T-helper 1 cell treated with Interleukin-12 subunit alpha and Interleukin-12 subunit beta and Interleukin-4 antibody, amounts not matched to agents 30 μg/mL and 1 μg/mL, for 36 hours (primary cell): ENCODE data around the gene SCYGR1.
"Not testable (repeated sequence)": the region's sequence is repeated elsewhere in the genome, so short reads cannot be mapped to it uniquely, and the experiment has no call there.

Experiments used
- H3K27ac Mint-ChIP-seq: one replicate; pipeline ENCODE4 v1.8.0; 2021; ENCODE audit warnings: mild to moderate bottlenecking, mixed read lengths
- H3K27me3 Mint-ChIP-seq: one replicate; pipeline ENCODE4 v1.8.0; 2021; ENCODE audit warnings: low read depth, mixed read lengths
- H3K36me3 Mint-ChIP-seq: one replicate; pipeline ENCODE4 v1.8.0; 2021; ENCODE audit warnings: low read depth, mixed read lengths
- H3K4me1 Mint-ChIP-seq: one replicate; pipeline ENCODE4 v1.8.0; 2021; ENCODE audit warnings: low read depth, mixed read lengths
- H3K4me3 Mint-ChIP-seq: one replicate; pipeline ENCODE4 v1.8.0; 2021; ENCODE audit warnings: mild to moderate bottlenecking, moderate library complexity, mixed read lengths
- H3K9me3 Mint-ChIP-seq: one replicate; pipeline ENCODE4 v1.8.0; 2021; ENCODE audit warnings: mixed read lengths

Gene SCYGR1

GRCh38 chr2:227368574-227368973 is 19.2 kb downstream of the SCYGR1 start:
- Mint-ChIP-seq H3K4me1 (no peaks in the 10 kb centered on the region), H3K27me3 (no peaks in the 10 kb centered on the region), H3K36me3 (no peaks in the 10 kb centered on the region), H3K4me3 (no peak overlapping the region), H3K27ac (no peak overlapping the region), H3K9me3 (no peaks in the 10 kb centered on the region)

- Mint-ChIP-seq H3K27ac (no peak overlapping the region), H3K27me3 (no peaks in the 10 kb centered on the region), H3K36me3 (no peaks in the 10 kb centered on the region), H3K4me1 (no peaks in the 10 kb centered on the region), H3K4me3 (no peak overlapping the region), H3K9me3 (no peaks in the 10 kb centered on the region)
These were observed 20.3 kb downstream of the SCYGR1 start for GRCh38 chr2:227367427-227367795.

- Mint-ChIP-seq H3K4me1 (no peaks in the 10 kb centered on the region), H3K27ac (no peak overlapping the region), H3K36me3 (no peaks in the 10 kb centered on the region), H3K9me3 (no peaks in the 10 kb centered on the region), H3K4me3 (no peak overlapping the region), H3K27me3 (no peaks in the 10 kb centered on the region)
These were observed 20.9 kb downstream of the SCYGR1 start for GRCh38 chr2:227366769-227367426.

- no peak overlapping the region for H3K4me3 Mint-ChIP-seq
- no peaks in the 10 kb centered on the region for H3K4me1 Mint-ChIP-seq
- no peaks in the 10 kb centered on the region for H3K36me3 Mint-ChIP-seq
- no peak overlapping the region for H3K27ac Mint-ChIP-seq
- H3K27me3 Mint-ChIP-seq: no peaks in the 10 kb centered on the region
- H3K9me3 Mint-ChIP-seq: no peaks in the 10 kb centered on the region
These were observed 21.9 kb downstream of the SCYGR1 start for GRCh38 chr2:227365833-227366232.

GRCh38 chr2:227364585-227365263 is 23.0 kb downstream of the SCYGR1 start:
- H3K27me3 Mint-ChIP-seq, H3K9me3 Mint-ChIP-seq, H3K4me1 Mint-ChIP-seq, H3K27ac Mint-ChIP-seq, H3K36me3 Mint-ChIP-seq, H3K4me3 Mint-ChIP-seq: not testable (repeated sequence)

GRCh38 chr2:227363756-227364155 is 24.0 kb downstream of the SCYGR1 start:
- no peak overlapping the region for H3K27ac Mint-ChIP-seq
- peaks cover 11% of the 10 kb centered on the region for H3K36me3 Mint-ChIP-seq
- H3K4me1 Mint-ChIP-seq: no peaks in the 10 kb centered on the region
- H3K9me3 Mint-ChIP-seq: no peaks in the 10 kb centered on the region
- H3K4me3 Mint-ChIP-seq: no peak overlapping the region
- H3K27me3 Mint-ChIP-seq: no peaks in the 10 kb centered on the region

- no peak overlapping the region for H3K4me3 Mint-ChIP-seq
- H3K27ac Mint-ChIP-seq: no peak overlapping the region
- H3K4me1 Mint-ChIP-seq: no peaks in the 10 kb centered on the region
- H3K27me3 Mint-ChIP-seq: no peaks in the 10 kb centered on the region
- H3K9me3 Mint-ChIP-seq: no peaks in the 10 kb centered on the region
- peaks cover 15% of the 10 kb centered on the region for H3K36me3 Mint-ChIP-seq
These were observed 27.4 kb downstream of the SCYGR1 start for GRCh38 chr2:227360351-227360750.

- Mint-ChIP-seq H3K9me3 (no peaks in the 10 kb centered on the region), H3K27ac (peak overlapping the region; percentile 15), H3K36me3 (peaks cover 14% of the 10 kb centered on the region), H3K4me1 (peaks cover 7% of the 10 kb centered on the region), H3K4me3 (no peak overlapping the region), H3K27me3 (no peaks in the 10 kb centered on the region)
These were observed 36.1 kb downstream of the SCYGR1 start for GRCh38 chr2:227351639-227352038.

- Mint-ChIP-seq H3K36me3 (peaks cover 20% of the 10 kb centered on the region), H3K4me1 (peaks cover 7% of the 10 kb centered on the region), H3K4me3 (no peak overlapping the region), H3K27ac (no peak overlapping the region), H3K27me3 (no peaks in the 10 kb centered on the region), H3K9me3 (no peaks in the 10 kb centered on the region)
These were observed 37.6 kb downstream of the SCYGR1 start for GRCh38 chr2:227349989-227350612.

- Mint-ChIP-seq H3K4me3 (no peak overlapping the region), H3K27ac (no peak overlapping the region), H3K4me1 (peaks cover 7% of the 10 kb centered on the region), H3K36me3 (peaks cover 20% of the 10 kb centered on the region), H3K9me3 (no peaks in the 10 kb centered on the region), H3K27me3 (no peaks in the 10 kb centered on the region)
These were observed 39.4 kb downstream of the SCYGR1 start for GRCh38 chr2:227348324-227348723.

- Mint-ChIP-seq H3K4me1 (peaks cover 5% of the 10 kb centered on the region), H3K27me3 (no peaks in the 10 kb centered on the region), H3K9me3 (no peaks in the 10 kb centered on the region), H3K4me3 (no peak overlapping the region), H3K36me3 (peaks cover 23% of the 10 kb centered on the region), H3K27ac (no peak overlapping the region)
These were observed 40.6 kb downstream of the SCYGR1 start for GRCh38 chr2:227347117-227347516.

- Mint-ChIP-seq H3K4me1 (peaks cover 3% of the 10 kb centered on the region), H3K27ac (no peak overlapping the region), H3K36me3 (peaks cover 22% of the 10 kb centered on the region), H3K4me3 (no peak overlapping the region), H3K27me3 (no peaks in the 10 kb centered on the region), H3K9me3 (no peaks in the 10 kb centered on the region)
These were observed 43.5 kb downstream of the SCYGR1 start for GRCh38 chr2:227344231-227344630.

GRCh38 chr2:227341553-227341952 is 46.2 kb downstream of the SCYGR1 start:
- Mint-ChIP-seq H3K27me3 (no peaks in the 10 kb centered on the region), H3K9me3 (no peaks in the 10 kb centered on the region), H3K4me3 (no peak overlapping the region), H3K4me1 (peaks cover 3% of the 10 kb centered on the region), H3K36me3 (peaks cover 18% of the 10 kb centered on the region), H3K27ac (no peak overlapping the region)

GRCh38 chr2:227340106-227340505 is 47.6 kb downstream of the SCYGR1 start:
- H3K36me3 Mint-ChIP-seq: peaks cover 25% of the 10 kb centered on the region
- H3K27me3 Mint-ChIP-seq: no peaks in the 10 kb centered on the region
- no peak overlapping the region for H3K4me3 Mint-ChIP-seq
- peaks cover 10% of the 10 kb centered on the region for H3K4me1 Mint-ChIP-seq
- H3K27ac Mint-ChIP-seq: no peak overlapping the region
- H3K9me3 Mint-ChIP-seq: no peaks in the 10 kb centered on the region

GRCh38 chr2:227339098-227339599 is 48.6 kb downstream of the SCYGR1 start:
- Mint-ChIP-seq H3K9me3 (no peaks in the 10 kb centered on the region), H3K4me3 (no peak overlapping the region), H3K4me1 (peaks cover 14% of the 10 kb centered on the region), H3K36me3 (peaks cover 32% of the 10 kb centered on the region), H3K27ac (no peak overlapping the region), H3K27me3 (no peaks in the 10 kb centered on the region)
